Stimulated activated CD8-positive, alpha-beta memory T cell treated with anti-CD3 and anti-CD28 coated beads, Interleukin-15, amount 100 ng/mL, for 1 hour (primary cell): ENCODE measurements around the gene GPBP1.
"Not testable (repeated sequence)": the region's sequence is repeated elsewhere in the genome, so short reads cannot be mapped to it uniquely, and the experiment has no call there.

ENCODE experiments used
- DNase-seq: peaks from one replicate; pipeline ENCODE4 v3.0.0-alpha.2; 2020; ENCODE audit warnings: low read depth

Gene GPBP1, protein sequence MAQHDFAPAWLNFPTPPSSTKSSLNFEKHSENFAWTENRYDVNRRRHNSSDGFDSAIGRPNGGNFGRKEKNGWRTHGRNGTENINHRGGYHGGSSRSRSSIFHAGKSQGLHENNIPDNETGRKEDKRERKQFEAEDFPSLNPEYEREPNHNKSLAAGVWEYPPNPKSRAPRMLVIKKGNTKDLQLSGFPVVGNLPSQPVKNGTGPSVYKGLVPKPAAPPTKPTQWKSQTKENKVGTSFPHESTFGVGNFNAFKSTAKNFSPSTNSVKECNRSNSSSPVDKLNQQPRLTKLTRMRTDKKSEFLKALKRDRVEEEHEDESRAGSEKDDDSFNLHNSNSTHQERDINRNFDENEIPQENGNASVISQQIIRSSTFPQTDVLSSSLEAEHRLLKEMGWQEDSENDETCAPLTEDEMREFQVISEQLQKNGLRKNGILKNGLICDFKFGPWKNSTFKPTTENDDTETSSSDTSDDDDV

DNA sequence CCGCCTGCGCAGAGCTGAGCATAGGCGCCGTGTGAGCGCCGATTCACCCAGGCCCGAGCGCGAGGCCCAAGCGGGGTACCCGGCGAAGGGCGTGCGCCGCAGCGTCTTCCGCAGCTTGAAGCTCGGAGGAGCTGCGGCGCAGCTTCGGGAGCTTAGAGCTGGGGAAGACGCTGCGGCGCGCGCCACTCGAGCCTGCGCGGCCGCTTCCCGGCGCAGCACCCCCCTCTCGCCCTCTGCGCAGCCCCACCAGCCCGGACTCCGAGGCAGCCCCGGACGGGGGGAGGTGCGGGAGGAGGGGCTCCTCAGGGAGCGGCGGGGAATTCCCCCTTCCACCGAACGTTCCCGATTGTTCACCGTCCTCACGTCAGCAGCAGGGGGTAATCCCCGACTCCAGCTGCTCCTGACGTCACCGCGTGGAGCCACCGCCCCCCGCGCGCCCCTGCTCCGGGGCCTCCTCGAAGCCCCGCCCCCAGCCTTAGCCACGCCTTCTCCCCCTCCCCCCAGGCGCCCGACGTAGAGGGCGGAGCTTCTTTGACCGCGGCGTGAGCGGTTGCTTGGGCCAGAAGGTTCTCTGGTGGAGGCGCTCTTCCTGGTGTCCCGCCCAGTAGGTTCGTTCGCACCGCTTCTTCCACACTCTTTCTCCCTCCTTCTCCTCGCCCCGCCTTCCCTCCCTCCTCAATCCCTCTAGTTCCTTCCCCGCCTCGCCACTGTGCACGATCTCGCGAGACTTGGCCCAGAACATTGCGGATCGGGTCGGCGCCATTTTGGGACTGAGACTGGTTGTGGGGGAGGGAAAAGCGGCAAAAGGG lies at the start of gene GPBP1:
Gene GPBP1, plus strand, starts transcription at position 741 of the 809 bp plus-strand sequence. CDS start 40,072 bp downstream, outside the sequence.
- DNase-seq = peak; percentile 95

DNA sequence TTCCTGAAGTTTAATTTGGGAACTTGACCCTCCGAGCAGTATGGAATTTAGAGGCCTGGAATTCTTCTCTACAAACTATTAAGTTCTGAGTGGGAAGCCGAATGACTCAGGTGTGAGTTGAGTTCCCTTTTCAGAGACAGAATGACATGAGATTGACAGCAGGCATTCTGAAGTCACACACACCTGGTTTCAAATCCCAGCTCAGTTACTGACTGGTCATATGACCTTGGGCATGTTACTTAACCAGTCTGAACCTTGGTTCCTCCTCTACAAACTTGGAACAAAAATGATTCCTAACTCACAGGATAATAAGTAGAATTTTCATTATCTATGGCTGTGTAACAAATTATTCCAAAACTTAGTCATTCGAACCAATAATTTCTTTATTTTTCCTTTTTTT lies 45.5 kb upstream of the GPBP1 start:
- no peak for DNase-seq

DNA sequence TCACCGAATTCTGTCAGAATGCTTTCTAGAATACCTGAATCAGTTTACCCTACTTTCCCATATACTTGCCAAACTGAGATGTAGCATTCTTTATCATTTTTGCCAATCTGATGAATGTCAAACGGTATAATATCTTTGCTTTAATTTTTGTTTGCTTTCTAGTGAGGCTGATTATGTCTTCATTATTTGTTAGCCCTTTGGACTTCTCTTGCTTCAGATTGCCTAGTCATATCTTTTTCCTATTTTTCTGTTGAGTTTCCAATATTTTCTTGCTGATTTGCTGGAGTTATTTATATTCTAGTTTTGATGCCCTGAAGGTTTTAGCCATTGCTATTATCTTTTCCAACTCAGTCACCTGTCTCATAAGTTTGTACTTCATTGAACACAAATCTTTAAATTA lies 40.3 kb upstream of the GPBP1 start:
- DNase-seq = no peak

DNA sequence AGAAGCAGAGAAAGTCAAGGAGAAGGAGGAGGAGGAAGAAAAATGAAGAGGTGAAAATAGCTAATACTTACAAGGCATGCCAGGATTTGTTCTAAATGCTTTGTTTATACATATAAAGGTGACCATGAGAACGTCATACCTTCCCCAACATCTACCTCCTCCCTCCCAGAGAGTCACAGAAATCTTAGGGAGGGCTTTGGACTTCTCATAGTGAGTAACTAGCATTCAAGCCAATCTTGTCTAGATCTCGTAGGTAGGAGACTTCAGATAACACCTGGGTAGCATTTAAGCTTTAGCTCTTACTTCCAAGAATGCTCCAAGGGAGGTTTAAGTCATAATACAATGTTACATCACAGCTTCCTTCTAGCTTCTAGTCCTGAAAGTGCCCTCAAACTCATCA lies 36.5 kb upstream of the GPBP1 start:
- DNase-seq = no peak

DNA sequence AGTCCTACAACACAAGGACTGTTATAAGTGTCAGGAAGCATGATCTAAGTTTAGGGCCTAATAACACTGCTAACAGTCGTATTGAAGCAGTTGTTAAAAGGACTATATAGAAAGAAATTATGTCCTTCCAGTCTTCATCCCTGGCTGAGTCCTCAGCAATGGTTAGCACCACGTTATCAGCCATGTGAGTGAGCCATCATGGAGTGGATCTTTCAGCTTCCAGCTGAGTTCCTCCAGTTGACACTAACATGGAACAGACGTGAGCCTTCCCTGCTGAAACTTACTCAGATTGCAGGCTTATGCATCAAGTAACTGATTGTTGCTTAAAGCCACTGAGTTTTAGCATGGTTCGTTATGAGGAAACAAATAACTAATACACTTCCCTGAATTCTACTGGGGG lies 21.5 kb upstream of the GPBP1 start:
- no peak for DNase-seq

DNA sequence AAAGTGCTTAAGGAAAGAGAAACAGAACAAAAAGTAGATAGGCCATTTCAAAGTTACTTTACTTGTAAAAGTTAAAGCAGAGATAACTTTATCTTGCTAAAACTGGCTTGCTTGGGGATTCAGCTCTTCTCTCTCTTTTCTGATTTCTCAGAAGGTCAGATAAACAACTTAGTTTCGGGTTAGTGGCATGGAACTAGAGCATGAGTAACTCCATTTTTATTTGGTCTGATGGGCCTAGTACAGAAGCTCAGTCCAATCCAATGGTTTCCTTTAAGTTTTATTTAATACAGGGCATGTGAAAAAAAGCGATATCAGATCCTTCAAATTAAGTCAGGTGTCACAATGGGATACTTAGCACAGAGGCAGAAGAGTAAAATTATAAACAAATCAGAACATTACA lies 18.8 kb upstream of the GPBP1 start:
- no peak for DNase-seq

DNA sequence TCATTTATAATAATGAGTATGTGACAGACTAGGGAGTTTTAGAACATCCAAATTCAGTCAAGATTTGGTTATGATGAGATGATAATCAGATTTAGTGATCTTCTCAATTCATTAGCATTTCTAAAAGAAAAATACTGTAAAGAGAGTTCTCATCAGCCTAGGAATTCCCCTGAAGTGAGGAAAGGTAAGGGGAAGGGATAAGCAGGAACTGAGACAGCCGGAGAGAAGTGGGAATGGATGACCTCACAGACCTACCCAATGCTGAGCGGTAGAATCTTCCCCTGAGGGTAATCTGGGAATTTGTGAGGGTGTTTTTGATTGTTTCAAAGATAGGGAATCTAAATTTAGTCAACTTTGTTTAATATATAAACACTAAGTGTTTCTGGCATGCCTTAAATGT lies 16.7 kb upstream of the GPBP1 start:
- DNase-seq = no peak

DNA sequence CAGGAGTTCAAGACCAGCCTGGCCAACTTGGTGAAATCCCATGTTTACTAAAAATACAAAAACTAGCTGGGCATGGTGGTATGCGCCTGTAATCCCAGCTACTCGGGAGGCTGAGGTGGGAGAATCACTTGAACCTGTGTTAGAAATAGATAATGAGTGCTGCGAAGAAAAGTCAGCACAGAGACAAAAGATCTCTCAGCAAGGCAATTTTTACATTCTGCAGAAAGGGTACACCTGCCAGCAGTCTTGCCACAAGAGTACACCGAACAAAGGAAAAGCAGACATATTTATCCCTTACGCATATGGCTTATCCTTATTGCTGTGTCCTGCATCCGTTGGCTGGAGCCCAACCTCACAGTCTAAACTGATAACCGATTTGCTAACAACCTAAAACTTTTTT lies 16.2 kb upstream of the GPBP1 start:
- DNase-seq = no peak

DNA sequence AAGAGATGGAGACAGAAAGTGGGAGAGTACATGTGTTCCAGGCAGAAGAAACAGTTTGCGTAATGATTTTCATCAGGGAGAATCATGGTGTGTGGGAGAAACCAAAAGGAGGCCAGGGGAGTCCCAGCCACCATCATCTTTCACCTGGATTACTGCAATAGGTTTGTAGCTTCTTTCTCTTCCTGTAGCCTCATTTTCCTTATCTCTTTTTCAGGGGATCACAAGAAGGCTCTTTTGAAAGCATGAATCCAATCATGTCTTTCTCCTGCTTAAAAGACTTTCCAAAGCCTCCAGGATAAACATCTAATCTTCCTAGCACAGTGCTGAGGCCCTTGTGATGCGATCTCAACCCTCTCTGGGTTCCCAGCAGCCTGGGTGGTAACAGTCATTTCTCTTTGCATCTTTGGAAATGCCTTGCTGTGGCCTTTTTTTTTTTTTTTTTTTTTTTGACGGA lies 10.3 kb upstream of the GPBP1 start:
- DNase-seq = no peak

DNA sequence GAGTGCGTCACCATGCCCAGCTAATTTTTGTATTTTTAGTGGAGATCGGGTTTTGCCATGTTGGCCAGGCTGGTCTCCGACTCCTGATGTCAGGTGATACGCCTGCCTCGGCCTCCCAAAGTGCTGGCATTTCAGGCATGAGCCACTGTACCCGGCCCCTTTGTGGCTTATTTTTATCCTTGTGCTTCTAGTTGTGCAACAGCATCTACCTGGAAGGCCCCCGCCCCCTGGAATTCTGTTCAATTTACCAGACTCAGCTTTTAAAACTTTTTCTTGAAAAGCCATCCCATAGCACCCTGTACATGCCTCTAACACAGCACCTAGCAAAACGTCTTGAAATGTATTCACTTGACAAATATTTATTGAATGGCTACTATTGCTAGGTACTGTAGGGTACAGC lies 9.7 kb upstream of the GPBP1 start:
- no peak for DNase-seq

DNA sequence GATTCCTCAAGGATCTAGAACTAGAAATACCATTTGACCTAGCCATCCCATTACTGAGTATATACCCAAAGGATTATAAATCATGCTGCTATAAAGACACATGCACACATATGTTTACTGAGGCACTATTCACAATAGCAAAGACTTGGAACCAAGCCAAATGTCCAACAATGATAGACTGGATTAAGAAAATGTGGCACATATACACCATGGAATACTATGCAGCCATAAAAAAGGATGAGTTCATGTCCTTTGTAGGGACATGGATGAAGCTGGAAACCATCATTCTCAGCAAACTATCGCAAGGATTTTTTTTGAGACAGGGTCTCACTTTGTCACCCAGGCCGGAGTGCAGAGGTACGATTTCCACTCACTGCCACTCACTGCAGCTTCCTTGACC lies 8.7 kb upstream of the GPBP1 start:
- DNase-seq = not testable (repeated sequence)

DNA sequence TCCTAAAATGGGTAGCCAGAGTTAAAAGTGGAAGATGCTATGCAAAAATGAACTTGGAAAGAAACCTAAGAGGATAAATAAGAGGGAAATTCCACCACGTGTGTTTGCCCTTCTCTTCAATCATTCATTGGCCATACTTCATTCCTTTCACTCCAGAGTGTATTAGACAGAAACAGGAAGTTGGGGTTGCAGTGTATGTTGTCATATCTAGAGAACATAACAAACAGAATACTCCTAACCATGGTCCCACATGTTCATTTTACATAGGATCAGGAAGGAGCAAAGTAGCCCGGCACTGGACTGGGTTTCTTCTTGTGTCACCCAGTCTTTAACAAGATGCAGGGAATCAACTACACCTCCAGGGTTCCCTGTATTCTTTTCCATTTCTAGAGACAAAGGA lies 7.6 kb upstream of the GPBP1 start:
- no peak for DNase-seq

DNA sequence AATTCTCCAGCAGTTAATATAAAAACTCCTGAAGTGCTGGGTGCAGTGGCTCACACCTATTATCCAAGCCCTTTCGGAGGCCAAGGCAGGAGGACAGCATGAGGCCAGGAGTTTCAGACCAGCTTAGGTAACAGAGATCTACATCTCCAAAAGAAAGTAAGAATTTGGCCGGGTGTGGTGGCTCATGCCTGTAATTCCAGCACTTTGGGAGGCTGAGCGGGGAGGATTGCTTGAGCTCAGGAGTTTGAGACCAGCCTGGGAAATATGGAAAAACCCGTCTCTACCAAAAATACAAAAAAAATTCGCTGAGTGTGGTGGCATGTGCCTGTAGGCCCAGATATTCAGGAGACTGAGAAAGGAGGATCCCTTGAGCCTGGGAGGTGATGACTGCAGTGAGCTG lies 6.7 kb upstream of the GPBP1 start:
- DNase-seq = no peak

DNA sequence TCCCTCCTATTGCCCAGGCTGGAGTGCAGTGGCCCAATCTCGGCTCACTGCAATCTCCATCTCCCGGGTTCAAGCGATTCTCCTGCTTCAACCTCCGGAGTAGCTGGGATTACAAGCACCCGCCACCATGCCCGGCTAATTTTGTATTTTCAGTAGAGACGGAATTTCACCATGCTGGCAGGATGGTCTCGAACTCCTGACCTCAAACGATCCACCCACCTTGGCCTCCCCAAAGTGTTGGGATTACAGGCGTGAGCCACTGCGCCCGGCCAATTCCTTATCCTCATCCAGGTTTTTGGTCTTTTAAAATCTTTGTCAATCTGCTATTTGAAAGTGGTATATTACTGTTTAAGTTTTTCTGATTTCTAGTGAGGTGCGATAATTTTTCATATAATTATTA lies 3.7 kb upstream of the GPBP1 start:
- not testable (repeated sequence) for DNase-seq

DNA sequence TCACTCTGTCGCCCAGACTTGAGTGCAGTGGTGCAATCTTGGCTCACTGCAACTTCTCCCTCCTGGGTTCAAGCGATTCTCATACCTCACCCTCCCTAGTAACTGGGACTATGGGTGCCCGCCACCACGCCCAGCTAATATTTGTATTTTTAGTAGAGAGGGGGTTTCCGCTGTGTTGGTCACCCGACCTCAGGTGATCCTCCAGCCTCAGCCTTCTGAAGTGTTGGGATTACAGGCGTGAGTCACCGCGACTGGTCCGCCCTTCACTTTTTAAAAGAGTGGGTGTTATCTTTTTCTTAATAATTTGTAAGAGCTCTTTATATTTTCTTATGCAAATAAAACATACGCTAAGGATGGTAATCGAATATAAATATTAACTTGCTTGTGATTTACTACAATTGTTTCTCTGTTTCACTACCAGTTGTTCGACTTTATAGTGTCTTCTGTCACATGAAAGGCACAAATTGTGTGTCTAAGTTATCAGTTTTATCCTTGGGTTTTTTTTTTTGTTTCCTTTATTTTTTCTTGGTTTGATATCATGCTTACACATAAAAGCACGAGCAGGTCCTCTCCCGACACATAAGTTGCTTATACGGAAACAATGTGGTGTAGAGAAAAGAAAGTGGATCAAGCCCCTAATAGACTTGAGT lies 1.9 kb upstream of the GPBP1 start:
- DNase-seq = no peak

DNA sequence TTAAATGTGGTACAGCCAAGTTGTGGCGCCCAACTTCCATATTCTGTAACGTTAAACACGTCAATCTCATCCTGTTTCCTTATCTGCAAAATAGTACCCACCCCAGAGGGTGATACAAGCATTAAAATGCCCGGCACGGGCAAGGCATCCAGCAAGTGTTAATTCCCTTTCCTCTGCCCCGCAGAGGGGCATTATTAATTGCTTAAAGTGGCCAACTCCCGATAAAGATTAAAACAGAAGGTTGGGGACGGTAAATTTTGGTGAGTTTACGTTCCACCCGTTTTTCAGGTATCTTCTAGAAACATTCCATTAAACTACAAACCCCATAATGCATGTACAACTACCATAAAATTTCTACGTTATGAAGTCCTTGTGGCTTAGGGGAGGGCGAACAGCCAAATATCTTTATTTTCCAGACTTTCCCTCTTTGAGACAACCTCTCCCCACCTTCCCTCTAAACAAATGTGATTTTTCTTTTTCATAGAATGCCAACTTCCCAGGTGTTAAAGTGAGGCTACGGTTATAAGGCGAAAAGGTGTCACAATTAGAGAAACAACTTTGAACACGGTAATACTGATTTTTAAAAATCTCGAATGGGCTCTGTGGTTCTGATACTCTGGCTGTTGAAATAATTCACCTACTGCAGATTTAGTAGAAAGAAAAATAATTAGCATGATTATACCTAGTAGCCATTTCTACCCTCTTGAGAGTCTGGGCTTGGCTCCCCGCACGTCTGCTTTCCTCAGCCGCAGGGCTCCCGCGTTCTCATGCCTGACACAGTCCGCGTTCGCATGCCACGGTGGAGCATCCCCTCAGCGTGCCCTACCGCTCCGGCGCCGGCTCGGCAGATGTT lies 1.2 kb upstream of the GPBP1 start:
- no peak for DNase-seq

DNA sequence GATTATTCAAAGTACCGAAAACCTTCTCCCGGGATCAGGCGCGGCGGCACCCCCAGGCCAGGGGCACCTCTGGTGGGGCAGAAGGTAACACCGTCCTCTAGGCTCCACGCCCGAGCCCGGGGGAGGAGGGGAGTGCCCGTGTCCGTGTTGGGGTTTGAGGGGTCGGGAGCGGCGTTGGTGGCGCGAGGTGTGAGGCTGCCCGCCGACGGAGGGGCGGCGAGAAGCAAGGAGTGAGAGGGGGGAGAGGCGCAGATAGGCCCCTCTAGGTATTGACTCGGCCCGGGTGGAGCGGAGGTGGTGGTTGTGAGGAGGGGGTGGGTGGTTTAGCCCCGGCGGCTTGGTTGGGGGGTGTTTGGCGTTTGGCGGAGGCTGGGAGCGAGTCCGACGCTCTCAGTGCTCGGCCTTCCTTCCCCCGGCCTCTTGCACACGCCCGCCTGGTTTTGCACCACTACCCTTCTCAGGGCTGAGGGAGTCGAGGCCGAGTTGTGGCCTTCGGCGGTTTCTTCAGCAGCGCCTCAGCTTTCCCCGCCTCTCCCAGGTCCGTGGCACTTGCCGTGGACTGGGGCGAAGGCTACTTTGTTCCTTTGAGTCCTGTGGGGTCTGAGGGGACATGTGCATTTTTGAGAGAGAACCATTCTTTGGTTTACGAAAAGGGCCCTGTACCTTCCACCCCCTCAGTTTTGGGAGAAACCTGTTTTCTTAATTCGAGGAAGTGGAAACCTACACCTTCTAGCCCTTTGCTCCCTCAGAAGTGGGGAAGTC lies 450 bp downstream of the GPBP1 start:
- no peak for DNase-seq

DNA sequence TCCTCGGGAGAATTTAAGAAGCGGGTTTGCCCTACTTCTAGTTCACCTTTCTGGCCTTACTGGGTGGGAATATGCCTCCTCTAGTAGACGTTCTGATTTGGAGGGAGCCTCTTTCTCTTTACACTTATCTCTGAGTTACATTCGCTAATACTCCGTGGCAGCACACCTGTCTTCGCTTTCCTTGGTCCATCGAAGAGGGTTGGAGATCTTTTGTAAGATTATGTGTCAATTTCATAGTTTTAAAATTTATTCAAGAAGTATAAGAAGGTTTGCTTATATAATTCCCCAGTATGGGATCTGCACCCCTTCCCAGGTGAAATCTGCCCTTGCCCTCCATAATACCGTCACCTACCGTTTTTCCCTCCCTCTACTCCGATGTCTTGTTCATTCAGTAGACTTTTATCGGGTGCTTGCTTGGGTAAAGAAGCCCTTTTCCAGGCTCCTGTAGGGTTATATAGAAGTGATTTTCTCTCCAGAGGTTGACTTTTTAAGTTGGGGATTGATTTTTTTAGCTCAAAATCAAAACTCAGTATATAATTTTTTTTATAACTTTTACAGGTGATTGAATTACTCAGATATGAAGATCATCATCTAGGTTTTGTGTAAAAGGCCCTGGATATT lies 1.1 kb downstream of the GPBP1 start:
- no peak for DNase-seq

DNA sequence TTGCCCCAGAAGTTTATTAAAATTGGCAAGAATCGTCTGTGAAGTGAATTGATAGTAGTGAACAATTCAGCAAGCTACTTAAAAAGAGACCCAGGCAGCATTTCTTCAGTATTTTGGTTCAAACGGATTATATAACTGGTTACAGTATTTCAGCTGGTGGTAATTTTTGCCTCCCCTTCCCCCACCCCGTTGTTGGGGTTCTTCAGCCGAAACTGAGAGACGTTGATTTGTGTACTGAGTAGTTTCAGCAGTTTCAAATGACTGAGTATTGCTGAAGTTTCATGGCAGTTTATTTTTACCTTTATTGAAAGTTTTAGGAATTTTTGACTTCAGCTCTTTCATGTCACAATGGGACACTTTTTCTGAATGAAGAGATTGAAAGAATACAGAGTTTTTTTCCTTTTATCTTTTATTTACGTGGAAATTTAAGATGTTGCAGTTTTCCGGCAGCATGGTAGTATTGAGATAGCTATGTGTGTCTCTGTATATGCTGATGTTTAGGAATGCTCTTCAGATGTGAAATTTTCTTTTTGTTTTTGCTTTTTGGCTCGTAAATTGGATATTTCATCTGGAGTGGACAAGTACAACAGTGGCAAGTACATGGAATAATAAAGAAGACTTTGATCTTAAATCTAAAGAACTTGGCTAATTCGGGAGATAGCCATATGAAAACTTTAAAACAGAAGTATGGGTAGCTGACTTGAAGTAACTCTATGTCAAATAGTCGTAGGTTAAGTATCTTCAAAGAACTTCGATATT lies 1.9 kb downstream of the GPBP1 start:
- no peak for DNase-seq

DNA sequence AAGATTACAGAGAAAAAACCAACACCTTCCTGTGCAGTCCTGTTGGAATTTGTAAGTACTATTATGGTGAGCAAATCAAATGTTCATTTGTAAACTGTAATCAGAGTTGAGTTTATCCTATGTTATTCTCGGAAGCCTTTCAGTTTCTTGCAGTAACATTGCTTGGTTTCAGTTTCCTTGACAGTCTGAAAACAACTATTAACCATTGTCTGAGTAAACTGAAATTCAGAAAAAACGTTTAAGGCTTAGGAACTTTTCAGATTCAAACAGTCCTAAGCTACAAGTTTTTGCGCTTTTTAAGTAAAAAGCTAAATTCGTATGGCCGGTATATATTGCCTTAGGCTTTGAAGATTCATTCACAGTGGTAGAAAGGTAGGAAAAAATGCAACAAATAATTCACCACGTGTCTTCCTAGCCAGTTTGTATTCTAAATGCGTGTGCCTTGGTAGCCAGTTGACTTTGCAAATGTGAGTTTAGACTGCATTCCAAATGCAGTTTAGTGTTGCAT lies 2.5 kb downstream of the GPBP1 start:
- DNase-seq = no peak
